ENCODE data around the gene LAMC2.

LAMC2 gene

GRCh38 chr1:183175631-183176030, 10.4 kb upstream of the LAMC2 start:
- DNase-seq: no peak

GRCh38 chr1:183178545-183178944, 7.5 kb upstream of the LAMC2 start:
- DNase-seq: no peak

GRCh38 chr1:183179033-183179432, 7.0 kb upstream of the LAMC2 start:
- no peak for DNase-seq

- DNase-seq: no peak
These were observed 5.8 kb upstream of the LAMC2 start for GRCh38 chr1:183180218-183180617.

GRCh38 chr1:183180634-183181056, 5.4 kb upstream of the LAMC2 start:
- DNase-seq: no peak

- no peak for DNase-seq
These were observed 777 bp downstream of the LAMC2 start for GRCh38 chr1:183186841-183187240.

- no peak for DNase-seq
These were observed 2.2 kb downstream of the LAMC2 start for GRCh38 chr1:183188240-183188639.

GRCh38 chr1:183191833-183192232, 5.8 kb downstream of the LAMC2 start:
- no peak for DNase-seq

- DNase-seq: no peak
These were observed 8.0 kb downstream of the LAMC2 start for GRCh38 chr1:183193963-183194525.

- no peak for DNase-seq
These were observed 8.6 kb downstream of the LAMC2 start for GRCh38 chr1:183194527-183195141.

- DNase-seq: no peak
These were observed 9.1 kb downstream of the LAMC2 start for GRCh38 chr1:183195142-183195574.

- no peak for DNase-seq
These were observed 11.7 kb downstream of the LAMC2 start for GRCh38 chr1:183197762-183198161.

GRCh38 chr1:183198463-183198862, 12.4 kb downstream of the LAMC2 start:
- no peak for DNase-seq

GRCh38 chr1:183199304-183199703, 13.2 kb downstream of the LAMC2 start:
- no peak for DNase-seq

GRCh38 chr1:183200451-183200850, 14.4 kb downstream of the LAMC2 start:
- no peak for DNase-seq

GRCh38 chr1:183203094-183203493, 17.0 kb downstream of the LAMC2 start:
- DNase-seq: no peak

- DNase-seq: no peak
These were observed 19.2 kb downstream of the LAMC2 start for GRCh38 chr1:183205196-183205781.

GRCh38 chr1:183206538-183207122, 20.6 kb downstream of the LAMC2 start:
- no peak for DNase-seq

GRCh38 chr1:183209533-183210158, 23.6 kb downstream of the LAMC2 start:
- DNase-seq: no peak

GRCh38 chr1:183210681-183211080, 24.6 kb downstream of the LAMC2 start:
- no peak for DNase-seq

GRCh38 chr1:183212870-183213269, 26.8 kb downstream of the LAMC2 start:
- no peak for DNase-seq

- no peak for DNase-seq
These were observed 28.2 kb downstream of the LAMC2 start for GRCh38 chr1:183214021-183214970.

Data from activated CD4-positive, CD25-positive, alpha-beta regulatory T cell (primary cell).